GM21390 (cell line): Measurements from ENCODE around the gene FARP2.
"Not testable (repeated sequence)": the region's sequence is repeated elsewhere in the genome, so short reads cannot be mapped to it uniquely, and the experiment has no call there.

Experiments
- ATAC-seq: cut with Tn5 transposase; IDR thresholded peaks from one replicate; pipeline ENCODE4 v1.9.1; 2021; ENCODE audit not compliant: unreplicated experiment

FARP2 gene

GRCh38 chr2:241525818-241526780 is 170.0 kb downstream of the FARP2 start:
- not testable (repeated sequence) for ATAC-seq

- no peak for ATAC-seq
Measured at GRCh38 chr2:241530571-241530970, 174.5 kb downstream of the FARP2 start.

GRCh38 chr2:241531161-241531722 is 175.2 kb downstream of the FARP2 start:
- ATAC-seq = no peak

- ATAC-seq = no peak
Measured at GRCh38 chr2:241532168-241532567, 176.1 kb downstream of the FARP2 start.

- ATAC-seq = no peak
Measured at GRCh38 chr2:241532733-241533601, 176.9 kb downstream of the FARP2 start.

GRCh38 chr2:241534293-241534692 is 178.2 kb downstream of the FARP2 start:
- ATAC-seq = no peak

- no peak for ATAC-seq
Measured at GRCh38 chr2:241534701-241535375, 178.8 kb downstream of the FARP2 start.

- no peak for ATAC-seq
Measured at GRCh38 chr2:241535871-241536655, 180.0 kb downstream of the FARP2 start.

GRCh38 chr2:241538838-241539615 is 182.9 kb downstream of the FARP2 start:
- no peak for ATAC-seq

GRCh38 chr2:241539616-241540374 is 183.7 kb downstream of the FARP2 start:
- no peak for ATAC-seq

- no peak for ATAC-seq
Measured at GRCh38 chr2:241540401-241540770, 184.3 kb downstream of the FARP2 start.

- ATAC-seq = no peak
Measured at GRCh38 chr2:241540771-241541561, 184.9 kb downstream of the FARP2 start.

GRCh38 chr2:241541564-241542277 is 185.6 kb downstream of the FARP2 start:
- no peak for ATAC-seq

GRCh38 chr2:241542278-241542605 is 186.2 kb downstream of the FARP2 start:
- no peak for ATAC-seq
